Adrenal gland (tissue), 12 donors: Measurements from ENCODE around the gene DOCK4. TPM values are rescaled to one million over a fixed set of nuclear protein-coding genes. Genes with fewer than 3 reads are reported as not detected.

Experiments
- DNase-seq, 7 donors: peaks; one replicate each; pipeline ENCODE4 v3.0.0-alpha.2; 2019 to 2020
- H3K27ac ChIP-seq, 5 donors: fragments of 200-600 bp; sonication (generic) in 4 of 5; 1 replicate in 3 of 5; 2 replicates in 2 of 5; pipeline versions ENCODE4 v1.5.1 to v1.8.0; 2016 to 2020; ENCODE audit warnings: mild to moderate bottlenecking in 1 of 5
- H3K27me3 ChIP-seq: fragments of 200-600 bp; 2 replicates; pipeline ENCODE4 v1.8.0; 2021
- H3K36me3 ChIP-seq, 2 donors: fragments of 200-600 bp; replicated peaks in 1 of 2; 1 replicate in 1 of 2; 2 replicates in 1 of 2; pipeline versions ENCODE4 v1.5.1 to v1.8.0; 2018 to 2022
- H3K4me1 ChIP-seq, 2 donors: fragments of 200-600 bp; replicated peaks in 1 of 2; 1 replicate in 1 of 2; 2 replicates in 1 of 2; pipeline versions ENCODE4 v1.5.1 to v1.8.0; 2018 to 2021
- H3K4me3 ChIP-seq, 4 donors: fragments of 200-600 bp; sonication (generic) in 3 of 4; one replicate each; pipeline ENCODE4 v1.5.1; 2016 to 2018
- H3K9me3 ChIP-seq, 3 donors: fragments of 200-600 bp; sonication (generic) in 1 of 3; replicated peaks in 1 of 3; 1 replicate in 2 of 3; 2 replicates in 1 of 3; pipeline versions ENCODE4 v1.5.1 to v1.8.0; 2016 to 2021
- POLR2A ChIP-seq, 2 donors: fragments of 450-650 bp; IDR thresholded peaks; one replicate each; pipeline ENCODE4 v1.6.1; 2017; ENCODE audit warnings: antibody characterized with exemption in 2 of 2, mild to moderate bottlenecking in 2 of 2, moderate library complexity in 1 of 2
- WGBS, 4 donors: extraction: QIAGEN DNeasy Blood & Tissue Kit in 2 of 4; methylation state at CpG; one replicate each; pipeline versions ENCODE4 v1.1.5 to v1.1.7; 2013 to 2017; 5-methylcytosine and 5-hydroxymethylcytosine counted together
- intact Hi-C, 2 donors: fragments of 100-400 bp; cut with DNase I; formaldehyde crosslinking; loops; one replicate each; pipeline versions ENCODE4 v1.14.1 to v1.15.0; 2022 to 2023
- polyA plus RNA-seq, 3 donors: library from polyadenylated mRNA; stranded (reverse); fragments of 200-250 nt in 2 of 3; fragments of 350-450 nt in 1 of 3; fragmentation: Illumina TruSeq in 1 of 3; extraction: RNeasy Lipid Tissue Mini Kit (QIAGEN cat#74804) in 1 of 3; gene quantifications; one replicate each; pipeline ENCODE4 v1.2.3, GENCODE V29; 2013 to 2014
- total RNA-seq, 9 donors: library from RNA; depleted of rRNA in 4 of 9; stranded (reverse); fragments of >200 nt in 4 of 9; fragments of 120-200 nt in 1 of 9; fragmentation: NEBNext Ultra II Directional in 1 of 9; extraction: Animal tissue kit (Norgen Biotek cat#: 25700) in 1 of 9; gene quantifications; one replicate each; pipeline versions ENCODE4 v1.1.0 to v1.2.4, GENCODE V29; 2013 to 2023
- TF ChIP-seq, protein P1 (sequence below), 6 experiments: fragments of 450-650 bp in 4 of 6; fragments of 200-600 bp in 2 of 6; sonication (generic) in 1 of 6; IDR thresholded peaks; 1 replicate in 5 of 6; 2 replicates in 1 of 6; pipeline versions ENCODE4 v1.5.1 to v1.8.0; 2016 to 2021; ENCODE audit warnings: antibody characterized with exemption in 6 of 6, mild to moderate bottlenecking in 2 of 6, moderate library complexity in 1 of 6
- donor health status: healthy with polysubstance abuse.
- donor health status: Bipolar disorder and iron deficiency.
- donor health status: DM: yes; HTN: yes; CAD: no.
- donor health status: DM: no; HTN: no; CAD: no.
- donor health status: DM: no; HTN: no; CAD: no.
- donor health status: DM: yes; HTN: yes; CAD: no.

Gene DOCK4
- total and polyA plus RNA-seq, 12 donors: 6.2 to 37.6 (median 21.1) TPM

DNA sequence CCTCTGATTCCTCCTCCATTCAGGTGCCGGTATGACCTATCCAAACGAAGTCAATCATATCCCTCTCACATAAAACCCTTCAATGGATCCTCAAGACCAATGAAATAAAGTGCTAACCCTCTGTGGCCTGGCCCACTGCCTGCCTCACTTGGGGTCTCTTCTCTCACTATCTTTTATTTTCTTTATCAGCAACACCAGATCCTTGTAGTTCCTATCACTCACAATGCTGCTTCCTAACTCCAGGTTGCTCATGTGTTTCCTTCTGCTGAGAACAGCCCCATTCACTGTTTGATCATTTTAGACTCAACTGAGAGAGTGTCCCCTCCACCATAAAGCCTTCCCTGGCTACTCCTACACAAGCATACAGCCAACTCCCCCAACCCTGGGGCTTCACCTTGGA lies 180.6 kb downstream of the DOCK4 start:
- TF ChIP-seq, protein P1, sequence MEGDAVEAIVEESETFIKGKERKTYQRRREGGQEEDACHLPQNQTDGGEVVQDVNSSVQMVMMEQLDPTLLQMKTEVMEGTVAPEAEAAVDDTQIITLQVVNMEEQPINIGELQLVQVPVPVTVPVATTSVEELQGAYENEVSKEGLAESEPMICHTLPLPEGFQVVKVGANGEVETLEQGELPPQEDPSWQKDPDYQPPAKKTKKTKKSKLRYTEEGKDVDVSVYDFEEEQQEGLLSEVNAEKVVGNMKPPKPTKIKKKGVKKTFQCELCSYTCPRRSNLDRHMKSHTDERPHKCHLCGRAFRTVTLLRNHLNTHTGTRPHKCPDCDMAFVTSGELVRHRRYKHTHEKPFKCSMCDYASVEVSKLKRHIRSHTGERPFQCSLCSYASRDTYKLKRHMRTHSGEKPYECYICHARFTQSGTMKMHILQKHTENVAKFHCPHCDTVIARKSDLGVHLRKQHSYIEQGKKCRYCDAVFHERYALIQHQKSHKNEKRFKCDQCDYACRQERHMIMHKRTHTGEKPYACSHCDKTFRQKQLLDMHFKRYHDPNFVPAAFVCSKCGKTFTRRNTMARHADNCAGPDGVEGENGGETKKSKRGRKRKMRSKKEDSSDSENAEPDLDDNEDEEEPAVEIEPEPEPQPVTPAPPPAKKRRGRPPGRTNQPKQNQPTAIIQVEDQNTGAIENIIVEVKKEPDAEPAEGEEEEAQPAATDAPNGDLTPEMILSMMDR (IDR thresholded peaks at IDR 0.05): no peak
- TF ChIP-seq POLR2A (IDR thresholded peaks at IDR 0.05): no peak
- no peaks in the 10 kb centered on the region for H3K4me1 ChIP-seq
- intact Hi-C loops: no loop called here
- no peak overlapping the region for H3K27ac ChIP-seq
- no peak overlapping the region for H3K4me3 ChIP-seq
- no peaks in the 10 kb centered on the region for H3K36me3 ChIP-seq
- DNase-seq: no peak
- H3K27me3 ChIP-seq: no peaks in the 10 kb centered on the region
- WGBS, 4 donors: 90 to 98% (median 93%) methylated on average over 2 of the region's 2 CpGs
- H3K9me3 ChIP-seq: no peaks in the 10 kb centered on the region

GRCh38 chr7:112023786-112024185 lies 182.4 kb downstream of the DOCK4 start:
- intact Hi-C loops: no loop called here
- Histone ChIP-seq H3K27me3 (no peaks in the 10 kb centered on the region), H3K4me3 (no peak overlapping the region), H3K36me3 (no peaks in the 10 kb centered on the region), H3K4me1 (peaks cover 0 to 5% of the 10 kb centered on the region in 2 donors), H3K27ac (no peak overlapping the region), H3K9me3 (no peaks in the 10 kb centered on the region)
- no peak for DNase-seq
- WGBS, 4 donors: 72 to 86% (median 81%) methylated on average over 6 of the region's 6 CpGs
- no peak for TF ChIP-seq POLR2A (IDR thresholded peaks at IDR 0.05)
- TF ChIP-seq, protein P1 (IDR thresholded peaks at IDR 0.05): no peak

GRCh38 chr7:112023282-112023681 lies 182.9 kb downstream of the DOCK4 start:
- Histone ChIP-seq H3K27ac (no peak overlapping the region), H3K4me1 (peaks cover 0 to 8% of the 10 kb centered on the region in 2 donors), H3K27me3 (no peaks in the 10 kb centered on the region), H3K9me3 (no peaks in the 10 kb centered on the region), H3K36me3 (no peaks in the 10 kb centered on the region), H3K4me3 (no peak overlapping the region)
- 50 to 56% (median 53%) methylated on average over 2 of the region's 2 CpGs for WGBS, 4 donors
- DNase-seq: no peak
- intact Hi-C loops: no loop called here
- no peak for TF ChIP-seq POLR2A (IDR thresholded peaks at IDR 0.05)
- TF ChIP-seq, protein P1 (IDR thresholded peaks at IDR 0.05): no peak

GRCh38 chr7:112022128-112022527 lies 184.1 kb downstream of the DOCK4 start:
- DNase-seq: no peak
- H3K27me3 ChIP-seq: no peaks in the 10 kb centered on the region
- H3K36me3 ChIP-seq: no peaks in the 10 kb centered on the region
- H3K4me3 ChIP-seq: no peak overlapping the region
- 87 to 99% (median 92%) methylated on average over 5 to 6 of the region's 6 CpGs for WGBS, 4 donors
- TF ChIP-seq, protein P1 (IDR thresholded peaks at IDR 0.05): no peak
- intact Hi-C loops: no loop called here
- H3K9me3 ChIP-seq: no peaks in the 10 kb centered on the region
- peaks cover 0 to 15% of the 10 kb centered on the region in 2 donors for H3K4me1 ChIP-seq
- no peak overlapping the region for H3K27ac ChIP-seq
